ENCODE measurements around the gene PRKCZ. TPM values are rescaled to one million over a fixed set of nuclear protein-coding genes. Genes with fewer than 3 reads are reported as not detected.

PRKCZ gene
- total RNA-seq, 1 donor = 4.6 TPM

- no peaks in the 10 kb centered on the region for H3K9me3 ChIP-seq (ENCODE audit: low read depth, low read length)
- no peak overlapping the region for H3K4me3 ChIP-seq (ENCODE audit: low read length)
- peaks cover 23% of the 10 kb centered on the region for H3K4me1 ChIP-seq (ENCODE audit: insufficient read depth, low read length)
- no peaks in the 10 kb centered on the region for H3K27me3 ChIP-seq (ENCODE audit: insufficient read depth, low read length)
Measured at GRCh38 chr1:2204415-2205190, 154.4 kb downstream of the PRKCZ start.

GRCh38 chr1:2205191-2205952 is 155.2 kb downstream of the PRKCZ start:
- Histone ChIP-seq H3K4me1 (ENCODE audit: insufficient read depth, low read length) (peaks cover 15% of the 10 kb centered on the region), H3K4me3 (ENCODE audit: low read length) (peak overlapping the region; percentile 41), H3K9me3 (ENCODE audit: low read depth, low read length) (no peaks in the 10 kb centered on the region), H3K27me3 (ENCODE audit: insufficient read depth, low read length) (no peaks in the 10 kb centered on the region)

- Histone ChIP-seq H3K27me3 (ENCODE audit: insufficient read depth, low read length) (no peaks in the 10 kb centered on the region), H3K4me1 (ENCODE audit: insufficient read depth, low read length) (peaks cover 15% of the 10 kb centered on the region), H3K9me3 (ENCODE audit: low read depth, low read length) (no peaks in the 10 kb centered on the region), H3K4me3 (ENCODE audit: low read length) (no peak overlapping the region)
Measured at GRCh38 chr1:2206813-2207487, 156.7 kb downstream of the PRKCZ start.

DNA sequence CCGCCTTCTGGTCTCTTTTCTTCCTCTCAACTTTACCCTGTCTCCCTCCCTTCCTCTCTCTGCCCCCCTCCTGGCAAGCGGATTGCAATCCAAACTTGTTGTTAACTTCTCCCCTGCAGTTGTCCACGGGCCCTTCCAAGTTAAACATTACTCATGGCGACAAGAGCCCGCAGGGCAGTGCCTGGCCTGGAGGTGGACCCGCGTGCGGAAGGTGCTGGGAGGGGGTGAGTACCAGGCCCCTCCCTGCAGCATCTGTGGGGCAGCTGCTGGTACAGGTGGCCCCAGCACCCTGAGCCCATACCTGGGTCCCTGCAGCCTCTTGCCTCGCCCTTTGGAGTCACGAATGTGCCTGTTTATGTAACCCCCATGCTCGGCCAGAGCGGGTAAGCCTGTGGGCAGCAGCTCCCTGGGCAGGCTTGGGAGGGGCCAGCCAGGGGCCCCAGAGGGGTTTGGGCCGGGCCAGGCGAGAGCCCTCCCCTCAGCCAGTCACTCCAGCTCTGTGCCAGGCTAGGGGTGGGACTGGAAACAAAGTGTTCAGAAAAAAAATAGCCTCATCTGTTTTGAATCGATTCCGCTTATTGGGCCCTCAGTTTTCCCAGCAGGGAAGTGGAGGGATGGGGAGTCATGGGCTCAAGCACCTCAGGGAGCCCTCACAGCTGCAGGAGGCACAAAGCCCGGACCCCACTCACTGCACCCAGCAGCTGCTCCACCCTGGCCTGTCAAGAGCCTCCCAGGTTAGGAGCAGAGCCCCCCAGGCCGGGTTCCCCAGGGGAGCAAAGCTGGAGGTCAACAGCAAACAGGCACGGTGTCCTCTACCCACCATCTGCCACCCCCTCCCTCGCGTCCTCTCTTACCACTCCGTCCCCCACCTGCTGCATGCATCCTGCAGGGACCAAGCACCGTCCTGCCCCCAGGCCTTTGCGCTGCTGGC is 158.4 kb downstream of the PRKCZ start:
- Histone ChIP-seq H3K27me3 (ENCODE audit: insufficient read depth, low read length) (no peaks in the 10 kb centered on the region), H3K4me1 (ENCODE audit: insufficient read depth, low read length) (peaks cover 27% of the 10 kb centered on the region), H3K9me3 (ENCODE audit: low read depth, low read length) (no peaks in the 10 kb centered on the region), H3K4me3 (ENCODE audit: low read length) (no peak overlapping the region)

DNA sequence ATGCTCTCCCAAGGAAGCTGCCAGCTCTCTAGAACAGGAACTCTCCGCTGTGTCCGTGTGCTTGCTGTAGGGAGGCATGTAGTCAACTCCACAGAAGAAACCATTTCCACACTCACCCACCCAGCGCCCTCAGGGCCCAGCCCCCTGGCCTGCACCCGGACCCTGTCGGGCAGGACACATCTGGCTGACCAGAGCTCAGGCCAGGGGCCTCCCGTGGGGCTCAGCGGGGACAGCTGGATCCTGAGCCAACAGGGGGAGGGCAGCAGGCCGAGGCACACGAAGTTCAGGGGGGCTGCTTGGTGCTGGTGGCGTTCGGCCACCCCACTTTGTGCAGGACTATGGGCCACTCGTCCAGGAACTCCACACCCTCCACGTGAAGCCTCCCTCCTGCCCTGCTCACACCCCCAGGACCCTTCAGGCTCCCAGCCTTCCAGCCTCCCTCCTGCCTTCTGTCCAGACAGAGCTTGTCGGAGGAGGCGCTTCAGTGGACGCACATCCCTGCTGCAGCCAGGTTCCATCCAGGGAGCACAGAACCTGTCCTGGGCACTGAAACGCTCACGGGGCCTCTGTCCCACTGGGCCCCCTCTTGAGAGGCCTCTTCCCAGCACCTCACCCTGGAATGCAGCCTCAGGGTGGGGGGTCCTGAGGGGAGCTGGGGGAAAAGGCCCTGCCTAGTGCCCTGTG is 159.3 kb downstream of the PRKCZ start:
- no peak overlapping the region for H3K4me3 ChIP-seq (ENCODE audit: low read length)
- H3K9me3 ChIP-seq (ENCODE audit: low read depth, low read length) = no peaks in the 10 kb centered on the region
- H3K4me1 ChIP-seq (ENCODE audit: insufficient read depth, low read length) = peaks cover 20% of the 10 kb centered on the region
- no peaks in the 10 kb centered on the region for H3K27me3 ChIP-seq (ENCODE audit: insufficient read depth, low read length)

DNA sequence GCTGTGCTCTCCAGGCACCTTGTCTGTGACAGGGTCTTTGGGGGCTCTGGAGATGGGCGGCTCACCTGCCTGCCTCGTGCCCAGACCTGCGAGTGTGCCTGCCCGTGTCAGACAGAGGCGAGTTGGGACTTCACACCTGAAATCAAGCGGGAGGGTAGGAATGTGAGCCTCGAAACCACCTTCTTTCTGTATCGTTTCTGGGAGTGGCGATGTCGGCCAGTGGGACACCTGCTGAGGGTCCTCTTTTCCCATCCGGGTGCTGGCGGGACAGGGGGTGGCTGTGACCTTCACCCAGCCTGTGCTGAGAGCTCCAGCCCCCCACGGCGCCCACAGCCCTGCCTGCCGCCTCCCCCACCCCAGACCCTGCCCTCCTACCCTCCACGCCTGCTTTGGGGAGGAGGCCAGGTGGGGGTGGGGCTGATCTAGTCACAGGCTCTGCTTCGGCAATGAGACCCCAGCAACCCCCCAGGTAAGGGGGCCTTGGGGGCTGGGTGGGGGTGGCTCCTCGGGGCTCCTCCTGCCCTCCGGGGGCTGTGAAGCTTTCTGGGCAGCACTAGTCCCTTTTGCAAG is 160.0 kb downstream of the PRKCZ start:
- Histone ChIP-seq H3K4me3 (ENCODE audit: low read length) (no peak overlapping the region), H3K4me1 (ENCODE audit: insufficient read depth, low read length) (peaks cover 20% of the 10 kb centered on the region), H3K27me3 (ENCODE audit: insufficient read depth, low read length) (no peaks in the 10 kb centered on the region), H3K9me3 (ENCODE audit: low read depth, low read length) (no peaks in the 10 kb centered on the region)

DNA sequence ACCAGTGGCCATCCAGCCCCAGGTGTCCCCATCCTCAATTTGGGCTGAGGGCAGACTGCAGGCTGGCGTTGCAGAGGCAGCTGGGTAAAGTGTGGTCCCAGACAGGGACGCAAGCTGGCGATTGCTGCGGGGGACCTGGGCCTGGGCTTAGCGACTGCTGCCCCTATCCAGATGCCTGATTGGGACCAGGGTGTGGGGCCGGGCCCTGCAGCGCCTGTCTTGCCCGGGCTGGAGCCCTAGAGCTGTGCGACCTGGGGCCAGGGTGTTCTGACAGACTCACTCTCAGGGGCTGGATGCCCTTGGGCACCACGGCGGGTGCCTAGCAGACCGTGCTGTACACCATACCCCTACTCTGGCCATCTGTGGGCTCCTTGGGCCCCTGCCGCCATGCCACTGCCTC is 160.6 kb downstream of the PRKCZ start:
- Histone ChIP-seq H3K9me3 (ENCODE audit: low read depth, low read length) (no peaks in the 10 kb centered on the region), H3K4me1 (ENCODE audit: insufficient read depth, low read length) (peaks cover 15% of the 10 kb centered on the region), H3K27me3 (ENCODE audit: insufficient read depth, low read length) (no peaks in the 10 kb centered on the region), H3K4me3 (ENCODE audit: low read length) (no peak overlapping the region)

DNA sequence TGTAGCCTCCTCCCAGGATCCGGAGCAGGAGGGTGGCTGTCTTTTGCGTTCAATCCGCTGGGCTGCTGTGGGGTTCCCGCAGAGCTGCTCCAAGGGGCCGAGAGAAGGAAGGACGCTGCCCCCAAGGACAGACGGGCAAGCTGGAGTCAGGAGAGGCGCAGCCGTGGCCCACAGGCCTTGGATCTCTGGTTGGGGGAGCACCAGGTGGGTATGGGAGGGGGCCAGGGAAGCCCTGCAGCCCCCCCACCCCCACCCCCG is 162.0 kb downstream of the PRKCZ start:
- no peak overlapping the region for H3K4me3 ChIP-seq (ENCODE audit: low read length)
- no peaks in the 10 kb centered on the region for H3K9me3 ChIP-seq (ENCODE audit: low read depth, low read length)
- peaks cover 12% of the 10 kb centered on the region for H3K4me1 ChIP-seq (ENCODE audit: insufficient read depth, low read length)
- H3K27me3 ChIP-seq (ENCODE audit: insufficient read depth, low read length) = no peaks in the 10 kb centered on the region

GRCh38 chr1:2212532-2213491 is 162.6 kb downstream of the PRKCZ start:
- H3K4me1 ChIP-seq (ENCODE audit: insufficient read depth, low read length) = peaks cover 12% of the 10 kb centered on the region
- no peaks in the 10 kb centered on the region for H3K27me3 ChIP-seq (ENCODE audit: insufficient read depth, low read length)
- no peaks in the 10 kb centered on the region for H3K9me3 ChIP-seq (ENCODE audit: low read depth, low read length)
- H3K4me3 ChIP-seq (ENCODE audit: low read length) = no peak overlapping the region

- Histone ChIP-seq H3K4me1 (ENCODE audit: insufficient read depth, low read length) (peaks cover 12% of the 10 kb centered on the region), H3K27me3 (ENCODE audit: insufficient read depth, low read length) (no peaks in the 10 kb centered on the region), H3K4me3 (ENCODE audit: low read length) (no peak overlapping the region), H3K9me3 (ENCODE audit: low read depth, low read length) (no peaks in the 10 kb centered on the region)
Measured at GRCh38 chr1:2213576-2214505, 163.6 kb downstream of the PRKCZ start.

DNA sequence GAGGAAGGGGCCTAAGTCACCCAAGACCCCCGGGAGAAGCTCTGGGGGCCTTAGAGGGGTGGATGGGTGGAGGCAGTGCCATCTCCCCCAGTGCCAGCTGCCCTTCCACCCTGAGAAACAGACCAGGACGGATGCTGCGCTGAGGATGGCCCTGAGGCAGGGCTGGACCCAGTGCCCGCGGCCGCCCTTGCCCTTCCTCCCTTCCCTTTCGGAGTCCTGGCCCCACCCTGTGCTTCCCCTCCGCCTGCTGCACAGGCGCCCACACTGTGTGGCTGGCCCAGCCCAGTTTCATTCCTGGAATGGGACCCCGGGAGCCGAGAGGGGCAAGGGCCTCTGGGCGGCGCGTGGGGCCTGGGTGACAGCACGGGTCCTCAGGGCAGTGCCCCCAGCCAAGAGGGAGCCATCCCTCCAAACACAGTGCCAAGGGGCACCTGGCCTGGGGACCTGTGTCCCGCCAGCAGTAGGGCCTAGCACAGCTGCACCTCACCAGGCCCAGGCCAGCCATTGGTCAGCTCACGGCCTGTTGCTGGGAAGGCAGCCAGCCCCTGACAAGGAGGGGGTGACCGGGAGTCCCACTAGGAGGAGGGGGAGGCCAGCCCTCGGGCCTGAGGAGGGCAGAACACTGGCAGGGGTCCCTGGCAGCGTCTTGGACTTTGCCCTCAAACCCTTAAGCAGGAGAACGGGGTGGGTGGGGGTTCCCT is 164.5 kb downstream of the PRKCZ start:
- peaks cover 12% of the 10 kb centered on the region for H3K4me1 ChIP-seq (ENCODE audit: insufficient read depth, low read length)
- H3K9me3 ChIP-seq (ENCODE audit: low read depth, low read length) = no peaks in the 10 kb centered on the region
- H3K27me3 ChIP-seq (ENCODE audit: insufficient read depth, low read length) = no peaks in the 10 kb centered on the region
- no peak overlapping the region for H3K4me3 ChIP-seq (ENCODE audit: low read length)

GRCh38 chr1:2215329-2215728 is 165.1 kb downstream of the PRKCZ start:
- Histone ChIP-seq H3K4me3 (ENCODE audit: low read length) (no peak overlapping the region), H3K9me3 (ENCODE audit: low read depth, low read length) (no peaks in the 10 kb centered on the region), H3K27me3 (ENCODE audit: insufficient read depth, low read length) (no peaks in the 10 kb centered on the region)

More at GRCh38 chr1:2215329-2215728, 165.1 kb downstream of the PRKCZ start:
- peaks cover 12% of the 10 kb centered on the region for H3K4me1 ChIP-seq (ENCODE audit: insufficient read depth, low read length)

All from mononuclear cell (primary cell).